ENCODE results near the gene ATP2B2. TPM values are rescaled to one million over a fixed set of nuclear protein-coding genes. Genes with fewer than 3 reads are reported as not detected.

Gene ATP2B2
- total and polyA plus RNA-seq, 2 experiments from 2014 or later = 0.42 to 0.63 TPM

- TF ChIP-seq ZNF462 (CRISPR knock-in tag; IDR thresholded peaks at IDR 0.05) (no peak), JUNB (IDR thresholded peaks at IDR 0.05; ENCODE audit: unreplicated experiment) (no peak), ZNF114 (CRISPR knock-in tag; IDR thresholded peaks at IDR 0.05) (no peak), REST (IDR thresholded peaks at IDR 0.05; ENCODE audit: unreplicated experiment) (no peak)
Measured at GRCh38 chr3:10511809-10512494, 6.6 kb upstream of the ATP2B2 start (continued).

Measured in GM23338 (cell line).